ENCODE data around the gene SLC25A3. TPM values are rescaled to one million over a fixed set of nuclear protein-coding genes. Genes with fewer than 3 reads are reported as not detected.

Gene SLC25A3
- total and polyA plus RNA-seq, 9 of the 15 experiments (the other 6 are each of a cell fraction or from before 2014, with no cell fraction given) = 264 to 766 (median 495) TPM

DNA sequence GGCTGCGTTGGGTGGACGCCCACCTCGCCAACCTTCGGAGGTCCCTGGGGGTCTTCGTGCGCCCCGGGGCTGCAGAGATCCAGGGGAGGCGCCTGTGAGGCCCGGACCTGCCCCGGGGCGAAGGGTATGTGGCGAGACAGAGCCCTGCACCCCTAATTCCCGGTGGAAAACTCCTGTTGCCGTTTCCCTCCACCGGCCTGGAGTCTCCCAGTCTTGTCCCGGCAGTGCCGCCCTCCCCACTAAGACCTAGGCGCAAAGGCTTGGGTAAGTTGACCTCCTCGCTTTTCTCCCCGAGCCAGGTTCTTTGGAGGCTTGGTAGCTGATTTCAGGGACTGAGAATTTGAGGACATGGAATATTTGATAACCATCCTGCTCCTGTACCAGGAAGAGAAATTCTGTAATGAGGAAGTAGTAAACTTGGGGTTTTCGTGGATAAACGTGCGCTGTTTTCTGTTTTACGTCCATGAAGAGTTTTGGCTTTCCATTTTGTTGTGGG lies 52.1 kb downstream of the SLC25A3 start:
- POLR2A ChIA-PET = no interaction called here
- FAIRE-seq = peak; percentile 81
- Histone ChIP-seq H3K9ac (ENCODE audit: insufficient read depth in 1 of 2, low read depth in 2 of 2, low read length in 2 of 2) (peak overlapping the region; percentile 93 to 96), H3K27me3 (ENCODE audit: control insufficient read depth in 2 of 2, insufficient read depth in 2 of 2, low read length in 2 of 2) (no peaks in the 10 kb centered on the region), H4K20me1 (replicated peaks; ENCODE audit: control insufficient read depth, insufficient read depth, low read length) (no peaks in the 10 kb centered on the region), H3K4me1 (replicated peaks in 1 of 2; ENCODE audit: control insufficient read depth in 2 of 2, insufficient read depth in 2 of 2, low read length in 2 of 2) (peaks cover 3 to 11% of the 10 kb centered on the region in 2 experiments; a peak in 3 of 5 replicates), H3K36me3 (ENCODE audit: control insufficient read depth, insufficient read depth, low read length) (peaks cover 24% of the 10 kb centered on the region), H3K9me1 (ENCODE audit: control insufficient read depth, insufficient read depth, low read length) (no peaks in the 10 kb centered on the region), H3K79me2 (ENCODE audit: control insufficient read depth, insufficient read depth, low read length) (peaks cover 60% of the 10 kb centered on the region), H3K4me3 (peak overlapping the region; percentile 98), H3K4me2 (ENCODE audit: insufficient read depth, low read length) (peak overlapping the region; percentile 96), H3K9me3 (replicated peaks; ENCODE audit: control insufficient read depth, insufficient read depth, low read depth, low read length) (no peaks in the 10 kb centered on the region), H2AFZ (ENCODE audit: low read depth, low read length) (peak overlapping the region; percentile 95), H3K27ac (ENCODE audit: extremely low read depth, low read depth, low read length) (peak overlapping the region; percentile 93)
- intact Hi-C loops (cut with micrococcal nuclease) = loop anchor here (1.0 kb wide), 1 partner anchor 52 kb away; the partner anchor contains the start of gene SLC25A3
- peak; percentile 34 for ATAC-seq
- TSS peak; percentile 71 for BruUV-seq (replicated peaks)
- peak; percentile 18 to 52 (median 28) for DNase-seq (ENCODE audit: extremely low read depth in 1 of 4, low spot score in 3 of 4)
- 0% methylated on average over 23 of the region's 24 CpGs for WGBS (ENCODE audit: insufficient coverage, low coverage, missing lambda C conversion rate)
- in situ Hi-C loops (cut with MboI) = no loop called here
- CTCF ChIA-PET (ENCODE audit: low intra/inter-chr PET ratio) = no interaction called here
- TF ChIP-seq UBTF (IDR thresholded peaks at IDR 0.05; ENCODE audit: borderline replicate concordance in 1 of 2, low read depth in 2 of 2, low read length in 2 of 2) = 0 out of 4 replicates have a peak, but pooled peaks of 1 of the 2 experiments have one; percentile 36
- 0 out of 2 replicates have a peak, but pooled peaks have one; percentile 28 for TF ChIP-seq SMARCE1 (IDR thresholded peaks at IDR 0.05)
- no peak for TF ChIP-seq EGR1 (conservative IDR thresholded peaks at IDR 0.05)
- TF ChIP-seq FOXK2 (conservative IDR thresholded peaks at IDR 0.05 in 1 of 2, IDR thresholded peaks at IDR 0.05 in 1 of 2; ENCODE audit: low read depth in 2 of 2) = 0 out of 4 replicates have a peak, but pooled peaks of 1 of the 2 experiments have one; percentile 18
- TF ChIP-seq PATZ1 (CRISPR knock-in tag; IDR thresholded peaks at IDR 0.05; ENCODE audit: borderline replicate concordance) = no peak
- TF ChIP-seq SRSF9 (IDR thresholded peaks at IDR 0.05; ENCODE audit: borderline replicate concordance, low read depth, low read length) = no peak
- TF ChIP-seq ZNF511 (CRISPR knock-in tag; IDR thresholded peaks at IDR 0.05) = 0 out of 2 replicates have a peak, but pooled peaks have one; percentile 31
- no peak for TF ChIP-seq COPS2 (conservative IDR thresholded peaks at IDR 0.05)
- no peak for TF ChIP-seq HDAC6 (IDR thresholded peaks at IDR 0.05; ENCODE audit: low read depth, low read length)
- TF ChIP-seq SIN3A (IDR thresholded peaks at IDR 0.05; ENCODE audit: borderline replicate concordance in 2 of 2, control insufficient read depth in 1 of 2, low read depth in 2 of 2, low read length in 2 of 2) = peak in 1 of 2 experiments; percentile 23; a peak in 1 of 4 replicates
- 0 out of 2 replicates have a peak, but pooled peaks have one; percentile 69 for TF ChIP-seq NR1H2 (CRISPR knock-in tag; IDR thresholded peaks at IDR 0.05)
- TF ChIP-seq, protein P1, sequence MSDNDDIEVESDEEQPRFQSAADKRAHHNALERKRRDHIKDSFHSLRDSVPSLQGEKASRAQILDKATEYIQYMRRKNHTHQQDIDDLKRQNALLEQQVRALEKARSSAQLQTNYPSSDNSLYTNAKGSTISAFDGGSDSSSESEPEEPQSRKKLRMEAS (CRISPR knock-in tag; IDR thresholded peaks at IDR 0.05) = no peak
- TF ChIP-seq KDM4B (IDR thresholded peaks at IDR 0.05; ENCODE audit: borderline replicate concordance in 2 of 2, low read depth in 1 of 2) = no peak
- 0 out of 4 replicates have a peak, but pooled peaks of 1 of the 2 experiments have one; percentile 43 for TF ChIP-seq HDAC1 (IDR thresholded peaks at IDR 0.05)
- TF ChIP-seq LCOR (CRISPR knock-in tag; IDR thresholded peaks at IDR 0.05) = peak; percentile 10; the same call in 1 of the 2 replicates

Data from K562 (cell line).